Mesendoderm (in vitro differentiated cells): ENCODE data around the gene GPR15LG.

Experiments used
- DNase-seq: peaks from one replicate; pipeline ENCODE4 v3.0.0; 2013
- H2AK5ac ChIP-seq: 2 replicates; pipeline ENCODE4 v1.6.1; 2013; ENCODE audit warnings: low read length, inconsistent platforms
- H2BK120ac ChIP-seq: 2 replicates; pipeline ENCODE4 v1.6.1; 2013; ENCODE audit warnings: low read depth, mild to moderate bottlenecking, low read length, moderate library complexity, mixed read lengths
- H2BK15ac ChIP-seq: replicated peaks from 2 replicates; pipeline ENCODE4 v1.6.1; 2013; ENCODE audit warnings: low read depth, mild to moderate bottlenecking, moderate library complexity
- H2BK5ac ChIP-seq: 2 replicates; pipeline ENCODE4 v1.6.1; 2013; ENCODE audit warnings: low read length, inconsistent platforms
- H3K18ac ChIP-seq: 2 replicates; pipeline ENCODE4 v1.6.1; 2013; ENCODE audit warnings: mild to moderate bottlenecking, low read length, mixed read lengths
- H3K23ac ChIP-seq: one replicate; pipeline ENCODE4 v1.6.1; 2013; ENCODE audit warnings: low read length
- H3K27ac ChIP-seq: 2 replicates; pipeline ENCODE4 v1.5.1; 2013; ENCODE audit warnings: low read depth, mild to moderate bottlenecking, inconsistent platforms, low read length, moderate library complexity
- H3K27me3 ChIP-seq: 2 replicates; pipeline ENCODE4 v1.6.1; 2013; ENCODE audit warnings: low read length, control low read depth, mild to moderate bottlenecking, inconsistent platforms; ENCODE audit not compliant: insufficient read depth, poor library complexity
- H3K36me3 ChIP-seq: 2 replicates; pipeline ENCODE4 v1.6.1; 2013; ENCODE audit warnings: low read length, inconsistent platforms; ENCODE audit not compliant: control insufficient read depth, insufficient read depth
- H3K4ac ChIP-seq: one replicate; pipeline ENCODE4 v1.6.1; 2013; ENCODE audit warnings: low read depth, mild to moderate bottlenecking, low read length, moderate library complexity
- H3K4me1 ChIP-seq: 2 replicates; pipeline ENCODE4 v1.6.1; 2013; ENCODE audit warnings: low read depth, low read length, inconsistent platforms; ENCODE audit not compliant: control insufficient read depth
- H3K4me2 ChIP-seq: 2 replicates; pipeline ENCODE4 v1.6.1; 2013; ENCODE audit warnings: low read length
- H3K4me3 ChIP-seq: 2 replicates; pipeline ENCODE4 v1.5.1; 2013; ENCODE audit warnings: mild to moderate bottlenecking, low read length
- H3K56ac ChIP-seq: one replicate; pipeline ENCODE4 v1.6.1; 2013; ENCODE audit warnings: low read length
- H3K79me1 ChIP-seq: 2 replicates; pipeline ENCODE4 v1.6.1; 2013; ENCODE audit warnings: low read length, inconsistent platforms
- H3K79me2 ChIP-seq: 2 replicates; pipeline ENCODE4 v1.6.1; 2013; ENCODE audit warnings: mild to moderate bottlenecking, low read length; ENCODE audit not compliant: control insufficient read depth, insufficient read depth
- H3K9ac ChIP-seq: 2 replicates; pipeline ENCODE4 v1.6.1; 2013; ENCODE audit warnings: low read length, inconsistent platforms
- H4K5ac ChIP-seq: one replicate; pipeline ENCODE4 v1.6.1; 2013; ENCODE audit warnings: low read length
- H4K8ac ChIP-seq: one replicate; pipeline ENCODE4 v1.6.1; 2013; ENCODE audit warnings: low read depth, mild to moderate bottlenecking, control low read depth, low read length, moderate library complexity
- WGBS: extraction: QIAGEN DNeasy Blood & Tissue Kit; methylation state at CpG from one replicate; pipeline ENCODE4 v1.1.7; 2013; ENCODE audit warnings: low lambda C conversion rate, missing lambda C conversion rate; ENCODE audit not compliant: insufficient coverage; ENCODE audit errors: extremely low coverage; 5-methylcytosine and 5-hydroxymethylcytosine counted together

GPR15LG gene

GRCh38 chr10:84149854-84150253 lies 23.7 kb upstream of the GPR15LG start:
- Histone ChIP-seq H2AK5ac (no peak overlapping the region), H3K18ac (no peak overlapping the region), H4K5ac (no peak overlapping the region), H4K8ac (no peak overlapping the region), H3K79me1 (no peaks in the 10 kb centered on the region), H3K4me2 (no peak overlapping the region), H3K27ac (no peak overlapping the region), H2BK5ac (no peak overlapping the region), H3K4ac (no peak overlapping the region), H3K36me3 (peaks cover 7% of the 10 kb centered on the region), H2BK15ac (no peak overlapping the region), H2BK120ac (no peak overlapping the region), H3K56ac (no peak overlapping the region), H3K79me2 (no peaks in the 10 kb centered on the region), H3K4me3 (no peak overlapping the region), H3K9ac (no peak overlapping the region), H3K4me1 (no peaks in the 10 kb centered on the region), H3K27me3 (no peaks in the 10 kb centered on the region), H3K23ac (no peak overlapping the region)
- no CpG with 5 or more reads among the region's 2 CpGs for WGBS
- DNase-seq, result no peak

GRCh38 chr10:84152769-84153168 lies 20.8 kb upstream of the GPR15LG start:
- DNase-seq, result no peak
- Histone ChIP-seq H3K27me3 (no peaks in the 10 kb centered on the region), H4K8ac (no peak overlapping the region), H3K27ac (no peak overlapping the region), H3K4me2 (no peak overlapping the region), H3K79me2 (no peaks in the 10 kb centered on the region), H3K18ac (no peak overlapping the region), H2AK5ac (no peak overlapping the region), H3K36me3 (peaks cover 7% of the 10 kb centered on the region), H2BK15ac (no peak overlapping the region), H3K4ac (no peak overlapping the region), H3K4me3 (no peak overlapping the region), H3K56ac (no peak overlapping the region), H2BK120ac (no peak overlapping the region), H3K79me1 (no peaks in the 10 kb centered on the region), H4K5ac (no peak overlapping the region), H3K9ac (no peak overlapping the region), H3K23ac (no peak overlapping the region), H2BK5ac (no peak overlapping the region), H3K4me1 (no peaks in the 10 kb centered on the region)

DNA sequence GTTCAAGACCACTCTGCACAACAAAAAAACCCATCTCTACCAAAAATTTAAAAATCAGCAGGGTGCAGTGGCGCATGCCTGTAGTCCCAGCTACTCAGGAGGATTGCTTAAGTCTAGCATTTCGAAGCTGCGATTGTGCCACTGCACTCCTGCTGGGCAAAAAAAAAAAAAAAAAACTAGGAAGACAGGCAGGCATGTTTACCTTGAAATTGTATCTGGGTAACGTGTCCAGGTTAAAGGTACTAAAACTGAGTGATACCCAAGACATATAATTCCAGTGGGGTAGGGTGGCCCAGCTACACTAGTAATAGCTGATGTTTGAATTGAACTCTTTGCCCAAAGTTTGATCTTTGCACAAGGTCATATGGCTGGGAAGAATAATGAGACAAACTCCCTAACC lies 18.1 kb upstream of the GPR15LG start:
- Histone ChIP-seq H2BK15ac (no peak overlapping the region), H3K4ac (no peak overlapping the region), H3K79me2 (no peaks in the 10 kb centered on the region), H3K79me1 (no peaks in the 10 kb centered on the region), H3K9ac (no peak overlapping the region), H3K18ac (no peak overlapping the region), H3K23ac (no peak overlapping the region), H3K56ac (no peak overlapping the region), H3K4me3 (no peak overlapping the region), H3K4me2 (no peak overlapping the region), H3K36me3 (peaks cover 5% of the 10 kb centered on the region), H4K8ac (no peak overlapping the region), H4K5ac (no peak overlapping the region), H3K27me3 (no peaks in the 10 kb centered on the region), H3K27ac (no peak overlapping the region), H2AK5ac (no peak overlapping the region), H2BK5ac (no peak overlapping the region), H3K4me1 (peaks cover 8% of the 10 kb centered on the region), H2BK120ac (no peak overlapping the region)
- DNase-seq, result no peak
- WGBS, result no CpG with 5 or more reads among the region's 4 CpGs

DNA sequence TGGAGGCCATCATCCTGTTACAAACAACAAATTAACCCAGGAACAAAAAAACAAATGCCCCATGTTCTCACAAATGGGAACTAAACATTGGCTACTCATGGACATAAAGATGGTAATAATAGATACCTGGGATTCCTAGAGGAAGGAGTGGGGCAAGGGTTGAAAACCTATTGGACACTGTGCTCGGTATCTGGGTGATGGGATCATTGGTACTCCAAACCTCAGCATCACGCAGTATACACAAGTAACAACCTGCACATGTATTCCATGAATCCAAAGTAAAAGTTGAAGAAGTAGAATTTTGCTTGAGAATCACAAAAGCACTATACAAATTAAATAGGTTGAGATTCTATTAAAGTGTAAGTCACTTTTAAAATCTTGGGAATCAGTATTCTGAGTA lies 17.6 kb upstream of the GPR15LG start:
- no CpG with 5 or more reads among the region's 2 CpGs for WGBS
- no peak overlapping the region for H2BK120ac ChIP-seq
- H3K79me1 ChIP-seq, result no peaks in the 10 kb centered on the region

DNA sequence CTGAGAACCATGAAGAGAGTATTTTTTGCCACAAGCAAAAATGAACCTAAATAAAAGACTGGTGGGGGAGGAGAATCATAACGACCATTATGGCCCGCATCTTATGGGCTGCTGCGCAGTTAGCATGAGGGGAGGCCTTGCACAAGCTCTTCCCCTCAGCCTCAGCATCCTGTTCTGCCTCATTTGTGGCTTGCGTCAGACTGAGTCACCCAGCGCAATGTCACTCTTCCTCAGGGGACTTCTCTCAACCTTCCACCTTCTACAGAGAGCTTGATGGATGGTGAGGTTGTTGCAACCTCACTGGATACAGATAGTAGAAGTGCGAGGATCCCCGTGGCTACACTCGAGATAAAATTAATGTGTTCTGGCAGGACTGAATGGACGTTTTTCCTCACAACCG lies 16.8 kb upstream of the GPR15LG start:
- H3K4me1 ChIP-seq, result peaks cover 10% of the 10 kb centered on the region
- H3K4me2 ChIP-seq, result no peak overlapping the region
- no peak overlapping the region for H3K9ac ChIP-seq
- no peak overlapping the region for H2BK5ac ChIP-seq
- H4K5ac ChIP-seq, result no peak overlapping the region
- H3K56ac ChIP-seq, result no peak overlapping the region
- no peak overlapping the region for H3K4me3 ChIP-seq
- WGBS, result no CpG with 5 or more reads among the region's 10 CpGs
- DNase-seq, result no peak
- no peaks in the 10 kb centered on the region for H3K36me3 ChIP-seq
- no peak overlapping the region for H3K18ac ChIP-seq
- H3K23ac ChIP-seq, result no peak overlapping the region
- no peak overlapping the region for H4K8ac ChIP-seq
- H3K27me3 ChIP-seq, result no peaks in the 10 kb centered on the region
- no peak overlapping the region for H2BK15ac ChIP-seq
- no peaks in the 10 kb centered on the region for H3K79me1 ChIP-seq
- H3K79me2 ChIP-seq, result no peaks in the 10 kb centered on the region
- H3K4ac ChIP-seq, result no peak overlapping the region
- H3K27ac ChIP-seq, result no peak overlapping the region
- H2AK5ac ChIP-seq, result no peak overlapping the region
- H2BK120ac ChIP-seq, result no peak overlapping the region

More for the DNA sequence above, 17.6 kb upstream of the GPR15LG start:
- no peak overlapping the region for H3K9ac ChIP-seq
- H2BK5ac ChIP-seq, result no peak overlapping the region
- H2BK15ac ChIP-seq, result no peak overlapping the region
- no peak overlapping the region for H3K4ac ChIP-seq
- no peak overlapping the region for H3K18ac ChIP-seq
- no peak for DNase-seq
- H3K79me2 ChIP-seq, result no peaks in the 10 kb centered on the region
- H3K56ac ChIP-seq, result no peak overlapping the region
- no peaks in the 10 kb centered on the region for H3K27me3 ChIP-seq
- no peak overlapping the region for H3K4me2 ChIP-seq
- H4K8ac ChIP-seq, result no peak overlapping the region
- no peak overlapping the region for H2AK5ac ChIP-seq
- no peak overlapping the region for H3K23ac ChIP-seq
- peaks cover 1% of the 10 kb centered on the region for H3K36me3 ChIP-seq
- no peak overlapping the region for H3K27ac ChIP-seq
- peaks cover 8% of the 10 kb centered on the region for H3K4me1 ChIP-seq
- H4K5ac ChIP-seq, result no peak overlapping the region
- no peak overlapping the region for H3K4me3 ChIP-seq

DNA sequence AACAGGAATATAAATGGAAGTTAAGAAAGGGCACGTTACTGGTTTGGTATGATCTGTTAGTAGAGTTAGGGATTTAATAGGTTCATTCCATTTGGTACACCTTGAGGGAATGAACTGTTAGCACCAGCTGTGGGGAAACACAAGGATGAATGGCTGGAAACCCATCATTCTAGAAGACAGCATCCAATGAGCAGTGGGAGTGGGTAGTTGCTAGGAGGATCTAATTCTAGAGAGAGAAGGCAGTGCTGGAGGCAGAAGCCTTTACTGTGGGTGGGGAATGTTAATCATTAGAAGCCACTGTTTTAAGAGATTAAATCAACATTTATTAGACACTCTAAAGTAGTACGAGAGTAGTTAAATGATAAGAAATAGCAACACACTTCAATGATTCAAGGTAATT lies 15.5 kb upstream of the GPR15LG start:
- H3K27ac ChIP-seq, result no peak overlapping the region
- H3K79me1 ChIP-seq, result no peaks in the 10 kb centered on the region
- H3K18ac ChIP-seq, result no peak overlapping the region
- WGBS, result no CpG with 5 or more reads among the region's 2 CpGs
- H3K23ac ChIP-seq, result no peak overlapping the region
- peaks cover 12% of the 10 kb centered on the region for H3K4me1 ChIP-seq
- H2BK15ac ChIP-seq, result no peak overlapping the region
- H3K9ac ChIP-seq, result no peak overlapping the region
- H3K4ac ChIP-seq, result no peak overlapping the region
- no peaks in the 10 kb centered on the region for H3K79me2 ChIP-seq
- no peaks in the 10 kb centered on the region for H3K27me3 ChIP-seq
- H3K56ac ChIP-seq, result no peak overlapping the region
- H3K4me3 ChIP-seq, result no peak overlapping the region
- H4K8ac ChIP-seq, result no peak overlapping the region
- H2BK120ac ChIP-seq, result no peak overlapping the region
- H3K4me2 ChIP-seq, result no peak overlapping the region
- no peaks in the 10 kb centered on the region for H3K36me3 ChIP-seq
- H2AK5ac ChIP-seq, result no peak overlapping the region
- DNase-seq, result no peak
- H2BK5ac ChIP-seq, result no peak overlapping the region
- no peak overlapping the region for H4K5ac ChIP-seq
